Measurements from ENCODE around the gene OAS1. TPM values are rescaled to one million over a fixed set of nuclear protein-coding genes. Genes with fewer than 3 reads are reported as not detected.

The OAS1 gene
- total RNA-seq, 1 experiment from 2014 or later, result 10.2 TPM

DNA sequence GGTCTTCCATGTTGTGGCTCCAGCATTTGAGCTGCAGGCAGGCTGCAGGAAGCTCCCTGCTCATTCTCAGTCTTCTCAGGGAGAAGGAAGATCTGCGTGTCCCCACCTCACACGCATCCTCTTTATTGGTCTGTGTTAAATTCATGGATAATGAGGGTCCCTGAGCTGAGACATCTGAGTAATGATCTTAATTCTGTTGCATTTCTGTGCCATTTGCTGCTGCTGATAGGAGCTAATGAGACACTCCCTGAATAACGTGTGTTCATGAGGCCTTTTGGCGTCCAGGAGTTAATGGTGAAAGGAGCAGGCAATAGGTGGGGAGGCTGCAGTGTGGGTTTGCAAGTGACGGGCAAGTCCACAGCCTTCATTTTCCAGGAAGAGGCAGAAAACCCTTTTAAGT lies 46.6 kb upstream of the OAS1 start:
- Histone ChIP-seq H3K4me3 (ENCODE audit: low read length) (no peak overlapping the region), H3K27ac (ENCODE audit: low read length) (no peak overlapping the region), H3K9me3 (ENCODE audit: low read length) (no peaks in the 10 kb centered on the region), H3K9me2 (replicated peaks; ENCODE audit: low read length) (no peaks in the 10 kb centered on the region), H3K27me3 (ENCODE audit: low read length) (peaks cover 38% of the 10 kb centered on the region), H3K36me3 (ENCODE audit: low read depth, low read length) (no peaks in the 10 kb centered on the region), H2AFZ (ENCODE audit: low read length) (no peak overlapping the region), H3K9ac (ENCODE audit: low read length) (no peak overlapping the region), H3K4me2 (ENCODE audit: low read length) (no peak overlapping the region), H3K79me2 (ENCODE audit: low read length) (no peaks in the 10 kb centered on the region), H3F3A (ENCODE audit: low read length, unreplicated experiment) (no peaks in the 10 kb centered on the region), H4K20me1 (ENCODE audit: low read length) (no peaks in the 10 kb centered on the region), H3K4me1 (ENCODE audit: insufficient read depth, low read length) (peaks cover 7% of the 10 kb centered on the region)
- DNase-seq, result no peak
- ChIA-PET CTCF (no interaction called here), POLR2A (ENCODE audit: unreplicated experiment) (interaction anchor here (0.5 kb wide), 1 partner anchor 354 kb away, joined by 11 read pairs; no protein-coding TSS in a partner anchor)
- no peak for TF ChIP-seq EZH2phosphoT487 (IDR thresholded peaks at IDR 0.05; ENCODE audit: borderline replicate concordance, low read length)
- TF ChIP-seq, protein P1, sequence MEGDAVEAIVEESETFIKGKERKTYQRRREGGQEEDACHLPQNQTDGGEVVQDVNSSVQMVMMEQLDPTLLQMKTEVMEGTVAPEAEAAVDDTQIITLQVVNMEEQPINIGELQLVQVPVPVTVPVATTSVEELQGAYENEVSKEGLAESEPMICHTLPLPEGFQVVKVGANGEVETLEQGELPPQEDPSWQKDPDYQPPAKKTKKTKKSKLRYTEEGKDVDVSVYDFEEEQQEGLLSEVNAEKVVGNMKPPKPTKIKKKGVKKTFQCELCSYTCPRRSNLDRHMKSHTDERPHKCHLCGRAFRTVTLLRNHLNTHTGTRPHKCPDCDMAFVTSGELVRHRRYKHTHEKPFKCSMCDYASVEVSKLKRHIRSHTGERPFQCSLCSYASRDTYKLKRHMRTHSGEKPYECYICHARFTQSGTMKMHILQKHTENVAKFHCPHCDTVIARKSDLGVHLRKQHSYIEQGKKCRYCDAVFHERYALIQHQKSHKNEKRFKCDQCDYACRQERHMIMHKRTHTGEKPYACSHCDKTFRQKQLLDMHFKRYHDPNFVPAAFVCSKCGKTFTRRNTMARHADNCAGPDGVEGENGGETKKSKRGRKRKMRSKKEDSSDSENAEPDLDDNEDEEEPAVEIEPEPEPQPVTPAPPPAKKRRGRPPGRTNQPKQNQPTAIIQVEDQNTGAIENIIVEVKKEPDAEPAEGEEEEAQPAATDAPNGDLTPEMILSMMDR (conservative IDR thresholded peaks at IDR 0.05; ENCODE audit: low read depth, low read length), result no peak
- no peak for TF ChIP-seq EZH2 (IDR thresholded peaks at IDR 0.05; ENCODE audit: low read length, unreplicated experiment)
- BruUV-seq (replicated peaks), result no TSS peak
- ATAC-seq, result no peak
- intact Hi-C loops (cut with micrococcal nuclease), result no loop called here

DNA sequence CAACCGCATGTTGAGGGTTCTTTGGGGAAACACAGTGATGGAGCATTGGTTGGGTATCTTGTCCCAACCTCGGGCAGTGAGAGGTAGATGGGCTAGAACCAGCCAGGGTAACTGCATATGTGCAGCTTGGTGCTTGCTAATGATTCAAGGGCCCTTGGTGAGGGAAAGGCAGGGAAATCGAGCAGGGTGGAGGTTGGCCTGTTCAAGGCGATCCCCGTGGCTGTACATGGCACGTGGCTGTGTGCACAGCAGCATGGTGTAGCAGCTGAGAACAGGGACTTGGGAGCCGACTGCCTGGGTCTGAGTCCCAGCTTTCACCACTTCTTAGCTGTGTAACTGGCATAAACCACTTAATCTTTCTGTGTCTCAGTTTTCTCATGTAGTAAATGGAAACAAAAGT lies 45.5 kb upstream of the OAS1 start:
- Histone ChIP-seq H3K27me3 (ENCODE audit: low read length) (peaks cover 49% of the 10 kb centered on the region), H3K9me2 (replicated peaks; ENCODE audit: low read length) (0 out of 2 replicates have a peak, but pooled peaks cover 5% of the 10 kb centered on the region), H3K4me2 (ENCODE audit: low read length) (no peak overlapping the region), H3K27ac (ENCODE audit: low read length) (no peak overlapping the region), H3K79me2 (ENCODE audit: low read length) (no peaks in the 10 kb centered on the region), H4K20me1 (ENCODE audit: low read length) (no peaks in the 10 kb centered on the region), H3K4me3 (ENCODE audit: low read length) (no peak overlapping the region), H3K4me1 (ENCODE audit: insufficient read depth, low read length) (peaks cover 7% of the 10 kb centered on the region), H3K9ac (ENCODE audit: low read length) (no peak overlapping the region), H3F3A (ENCODE audit: low read length, unreplicated experiment) (no peaks in the 10 kb centered on the region), H3K9me3 (ENCODE audit: low read length) (no peaks in the 10 kb centered on the region), H3K36me3 (ENCODE audit: low read depth, low read length) (no peaks in the 10 kb centered on the region), H2AFZ (ENCODE audit: low read length) (no peak overlapping the region)
- DNase-seq (no peak), ATAC-seq (no peak)
- intact Hi-C loops (cut with micrococcal nuclease), result no loop called here
- ChIA-PET CTCF (no interaction called here), POLR2A (ENCODE audit: unreplicated experiment) (no interaction called here)
- no TSS peak for BruUV-seq (replicated peaks)
- TF ChIP-seq, protein P1 (conservative IDR thresholded peaks at IDR 0.05; ENCODE audit: low read depth, low read length), result no peak
- TF ChIP-seq EZH2 (IDR thresholded peaks at IDR 0.05; ENCODE audit: low read length, unreplicated experiment) (no peak), EZH2phosphoT487 (IDR thresholded peaks at IDR 0.05; ENCODE audit: borderline replicate concordance, low read length) (no peak)

DNA sequence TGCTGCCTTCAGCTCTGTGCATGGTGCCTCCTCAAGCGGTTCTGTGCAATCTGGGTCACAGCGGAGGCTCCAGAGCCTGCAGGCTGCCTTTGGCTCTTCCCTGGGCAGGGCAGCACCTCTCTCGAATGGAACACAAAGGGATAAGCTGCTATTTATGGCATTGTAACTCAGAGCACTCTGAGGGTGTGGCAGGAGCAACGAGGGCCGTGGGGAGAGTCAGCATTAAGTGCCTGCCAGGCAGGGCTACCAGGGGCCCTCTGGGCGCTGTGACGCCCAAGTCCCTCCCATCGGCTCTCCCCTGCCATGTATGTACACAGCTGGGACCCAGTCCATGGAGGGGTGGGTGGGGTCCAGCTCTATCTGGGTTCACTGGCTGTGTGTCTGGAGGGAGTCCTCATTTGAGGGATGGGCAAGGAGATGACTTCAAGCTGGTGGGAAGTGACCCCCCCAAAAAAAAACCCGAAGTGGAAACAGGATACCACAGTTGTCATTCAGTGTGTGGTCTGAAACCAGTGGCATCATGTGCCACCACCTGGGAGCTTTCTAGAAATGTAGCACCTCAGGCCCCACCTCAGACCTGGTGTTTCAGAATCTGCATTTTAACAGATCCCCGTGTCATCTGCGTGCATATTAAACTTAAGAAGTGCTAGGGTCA lies 44.0 kb upstream of the OAS1 start:
- TF ChIP-seq, protein P1 (conservative IDR thresholded peaks at IDR 0.05; ENCODE audit: low read depth, low read length), result no peak
- no peak for TF ChIP-seq EZH2 (IDR thresholded peaks at IDR 0.05; ENCODE audit: low read length, unreplicated experiment)
- no peak for TF ChIP-seq EZH2phosphoT487 (IDR thresholded peaks at IDR 0.05; ENCODE audit: borderline replicate concordance, low read length)
- H3K9me2 ChIP-seq (replicated peaks; ENCODE audit: low read length), result 0 out of 2 replicates have a peak, but pooled peaks cover 5% of the 10 kb centered on the region
- no peak overlapping the region for H3K27ac ChIP-seq (ENCODE audit: low read length)
- H3K4me2 ChIP-seq (ENCODE audit: low read length), result no peak overlapping the region
- H3K27me3 ChIP-seq (ENCODE audit: low read length), result peaks cover 64% of the 10 kb centered on the region
- ChIA-PET POLR2A (ENCODE audit: unreplicated experiment) (no interaction called here), CTCF (no interaction called here)
- no peaks in the 10 kb centered on the region for H4K20me1 ChIP-seq (ENCODE audit: low read length)
- no peaks in the 10 kb centered on the region for H3K9me3 ChIP-seq (ENCODE audit: low read length)
- no peaks in the 10 kb centered on the region for H3K4me1 ChIP-seq (ENCODE audit: insufficient read depth, low read length)
- ATAC-seq (no peak), DNase-seq (no peak)
- no peaks in the 10 kb centered on the region for H3K79me2 ChIP-seq (ENCODE audit: low read length)
- no peaks in the 10 kb centered on the region for H3K36me3 ChIP-seq (ENCODE audit: low read depth, low read length)
- H2AFZ ChIP-seq (ENCODE audit: low read length), result no peak overlapping the region
- intact Hi-C loops (cut with micrococcal nuclease), result no loop called here
- no TSS peak for BruUV-seq (replicated peaks)
- no peak overlapping the region for H3K9ac ChIP-seq (ENCODE audit: low read length)
- no peaks in the 10 kb centered on the region for H3F3A ChIP-seq (ENCODE audit: low read length, unreplicated experiment)
- H3K4me3 ChIP-seq (ENCODE audit: low read length), result no peak overlapping the region

Measured in PC-3 (cell line).